Activated CD8-positive, alpha-beta memory T cell treated with anti-CD3 and anti-CD28 coated beads, Interleukin-2, amount 50 U/mL, for 4 hours (primary cell): ENCODE results near the gene ETV1.

Experiments
- DNase-seq: peaks from one replicate; pipeline ENCODE4 v3.0.0-alpha.2; 2020

The ETV1 gene

DNA sequence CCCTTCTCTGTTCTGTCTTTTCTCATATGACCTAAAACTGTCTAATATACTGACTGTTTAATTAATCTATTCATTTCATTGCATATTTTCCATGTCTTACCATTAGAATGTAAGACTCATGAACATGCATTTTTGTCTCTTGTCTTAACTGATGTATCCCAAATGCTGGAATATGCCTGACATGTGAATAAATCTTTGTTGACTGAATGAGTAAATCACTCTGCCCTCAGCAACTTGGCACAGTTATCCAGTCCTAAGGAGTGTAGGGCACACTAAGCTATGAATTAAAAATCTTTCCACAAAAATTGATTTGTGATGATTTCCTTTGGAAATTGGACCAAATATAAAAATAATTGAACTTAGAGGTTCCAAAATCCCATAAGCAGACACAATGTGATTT is 111.3 kb downstream of the ETV1 start:
- no peak for DNase-seq

DNA sequence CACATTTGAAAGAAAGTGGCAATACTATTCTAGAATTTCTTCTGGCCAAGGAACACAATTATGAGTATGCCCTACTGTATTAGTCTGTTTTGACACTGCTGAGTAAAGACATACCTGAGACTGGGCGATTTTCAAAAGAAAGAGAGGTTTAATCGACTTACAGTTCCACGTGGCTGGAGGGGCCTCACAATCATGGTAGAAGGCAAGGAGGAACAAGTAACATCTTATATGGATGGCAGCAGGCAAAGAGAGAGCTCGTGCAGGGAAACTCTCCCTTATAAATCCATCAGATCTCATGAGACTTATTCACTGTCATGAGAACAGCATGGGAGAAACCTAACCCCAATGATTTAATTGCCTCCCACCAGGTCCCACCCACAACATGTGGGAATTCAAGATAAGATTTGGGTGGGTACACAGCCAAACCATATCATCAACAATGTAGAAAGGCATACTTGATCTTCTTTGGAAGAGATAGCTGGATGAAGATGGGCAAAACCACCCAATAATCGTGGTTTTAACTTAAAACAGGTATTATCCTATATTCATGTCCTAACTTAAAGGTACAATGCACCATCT is 113.9 kb downstream of the ETV1 start:
- no peak for DNase-seq

DNA sequence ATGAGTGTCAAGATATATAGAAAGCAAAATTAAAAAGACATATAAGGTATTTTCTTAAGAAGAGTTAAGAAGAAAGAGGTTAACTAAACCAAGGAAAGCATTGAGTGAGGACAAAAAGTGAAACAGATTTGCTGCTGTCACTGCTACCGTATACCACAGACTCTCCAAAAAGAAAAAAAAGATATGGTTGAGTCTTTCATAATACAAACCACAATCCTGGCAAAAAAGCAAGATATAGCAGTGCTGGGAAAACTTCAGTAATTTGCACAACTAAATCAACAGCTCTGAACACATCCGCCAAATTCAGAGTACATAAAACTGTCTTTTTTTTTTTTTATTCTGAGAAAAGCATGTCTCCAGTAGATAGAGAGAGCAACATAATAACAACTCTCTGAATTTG is 114.7 kb downstream of the ETV1 start:
- no peak for DNase-seq

DNA sequence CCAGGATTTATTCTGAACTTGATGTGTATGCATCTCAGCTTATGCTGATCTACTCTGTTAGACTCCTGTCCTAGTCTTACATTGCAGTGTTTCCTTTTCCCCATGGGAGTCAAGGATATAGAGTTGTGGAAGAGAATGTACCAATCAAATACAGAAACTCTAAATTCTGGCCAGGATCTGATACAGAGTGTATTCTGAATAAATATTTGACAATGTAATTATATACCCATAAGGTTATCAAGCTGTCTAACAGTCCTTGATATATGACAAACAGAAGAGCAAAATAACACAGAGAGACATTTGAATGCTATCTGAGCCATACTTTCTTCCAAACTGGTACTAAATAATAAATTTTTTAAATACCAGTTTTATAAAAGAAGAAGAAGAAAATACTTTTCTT is 116.8 kb downstream of the ETV1 start:
- no peak for DNase-seq

DNA sequence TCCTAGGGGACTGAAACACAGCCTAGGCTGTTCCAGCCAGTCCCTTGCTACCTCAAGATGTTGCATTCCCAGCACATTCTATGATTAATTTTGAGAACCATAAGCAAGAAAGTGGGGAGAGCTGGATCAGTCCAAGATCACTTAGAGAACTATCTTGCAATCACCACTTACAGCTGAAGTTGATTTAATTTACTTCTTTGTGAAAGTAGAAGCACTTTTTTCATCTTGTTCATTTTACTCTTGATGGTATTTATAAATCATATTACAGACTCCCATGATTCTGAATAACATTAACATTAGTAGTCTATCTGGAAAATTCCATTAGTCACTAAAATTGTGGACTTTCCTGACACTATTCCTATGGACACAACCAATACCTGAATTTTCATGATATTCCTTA is 118.5 kb downstream of the ETV1 start:
- no peak for DNase-seq

DNA sequence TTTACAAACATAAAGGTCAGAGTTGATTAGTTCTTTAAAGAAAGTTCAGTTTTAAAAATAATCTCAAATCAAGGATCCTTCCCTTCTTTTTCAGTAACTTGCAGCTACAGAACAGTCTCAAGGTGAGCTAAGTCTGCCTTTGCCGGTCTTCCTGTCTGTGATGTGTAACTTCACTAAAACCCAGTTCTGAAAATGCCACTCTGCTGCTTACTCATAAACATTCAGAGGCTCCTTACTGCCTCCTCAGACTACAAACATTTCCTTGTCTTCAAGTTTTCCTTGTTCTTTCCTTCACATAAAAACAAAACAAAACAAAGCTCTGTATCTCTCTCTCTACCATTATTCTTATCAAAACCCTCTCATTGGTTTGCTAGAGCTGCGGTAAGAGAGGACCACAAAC is 128.7 kb downstream of the ETV1 start:
- no peak for DNase-seq

DNA sequence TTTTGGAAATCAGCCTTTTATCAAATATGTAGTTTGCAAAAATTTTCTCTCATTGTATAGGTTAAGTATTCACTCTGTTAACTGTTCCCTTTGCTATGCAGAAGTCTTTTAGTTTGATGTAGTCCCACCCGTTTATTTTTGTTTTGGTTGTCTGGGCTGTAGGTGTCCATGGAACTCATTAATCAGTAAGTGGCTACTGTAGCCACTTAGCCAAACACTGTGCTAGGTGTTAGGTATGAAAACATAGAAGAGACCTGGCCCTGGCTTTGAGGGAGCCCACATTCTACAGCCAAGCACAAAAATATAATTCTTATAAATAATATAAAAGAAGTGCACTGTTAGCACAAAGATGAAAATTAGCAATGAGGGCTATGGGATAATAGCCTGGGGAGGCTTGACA is 133.5 kb downstream of the ETV1 start:
- DNase-seq, result no peak

DNA sequence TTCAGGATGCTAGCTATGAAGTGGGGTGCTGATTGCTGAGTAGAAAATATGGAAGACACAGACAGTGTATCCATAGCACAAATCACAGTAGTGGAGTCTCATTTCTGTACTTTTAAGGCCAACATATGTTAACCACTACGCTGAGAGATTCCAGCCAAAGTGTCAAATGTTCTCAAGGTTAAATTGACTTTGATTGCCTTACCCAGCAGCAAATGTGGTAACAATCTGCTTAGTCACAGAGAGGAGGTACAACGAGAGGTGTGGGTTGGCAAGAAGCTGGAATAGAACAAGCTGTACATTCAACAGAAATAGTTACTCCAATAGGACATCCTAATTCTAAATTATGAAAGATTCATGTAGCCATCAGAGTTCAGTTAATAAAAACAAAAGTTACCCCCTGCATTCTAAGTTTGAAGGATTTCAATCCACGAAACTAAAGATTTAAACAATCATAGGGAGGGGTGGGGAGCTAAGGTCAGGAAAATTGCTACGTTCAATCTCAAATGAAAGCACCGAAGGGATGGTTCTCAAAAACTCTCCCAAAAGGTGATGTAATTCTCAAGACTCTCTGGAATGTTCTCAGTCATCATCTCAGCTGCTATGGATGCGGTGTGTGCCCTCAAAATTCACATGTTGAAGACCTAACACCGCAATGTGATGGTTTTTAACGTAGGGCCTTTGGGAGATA is 137.0 kb downstream of the ETV1 start:
- no peak for DNase-seq

DNA sequence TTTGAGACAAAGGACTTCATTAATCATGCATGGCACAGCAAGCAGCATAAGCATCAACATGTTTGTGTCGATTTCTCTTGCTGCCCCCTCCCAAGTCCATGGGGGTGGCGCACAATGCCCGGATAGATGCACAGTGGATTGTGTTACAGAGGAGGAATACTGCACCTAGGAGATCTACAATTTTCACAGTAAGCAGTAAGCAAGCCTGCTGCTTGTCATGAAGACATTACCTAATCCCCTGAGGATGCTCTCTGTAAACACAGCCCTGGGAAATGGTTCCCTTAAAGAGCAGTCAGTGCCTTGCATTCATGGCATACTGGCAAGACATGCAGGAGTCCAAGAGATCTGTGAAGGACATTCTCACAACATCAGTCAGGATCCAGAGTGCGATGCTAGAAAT is 137.7 kb downstream of the ETV1 start:
- no peak for DNase-seq

DNA sequence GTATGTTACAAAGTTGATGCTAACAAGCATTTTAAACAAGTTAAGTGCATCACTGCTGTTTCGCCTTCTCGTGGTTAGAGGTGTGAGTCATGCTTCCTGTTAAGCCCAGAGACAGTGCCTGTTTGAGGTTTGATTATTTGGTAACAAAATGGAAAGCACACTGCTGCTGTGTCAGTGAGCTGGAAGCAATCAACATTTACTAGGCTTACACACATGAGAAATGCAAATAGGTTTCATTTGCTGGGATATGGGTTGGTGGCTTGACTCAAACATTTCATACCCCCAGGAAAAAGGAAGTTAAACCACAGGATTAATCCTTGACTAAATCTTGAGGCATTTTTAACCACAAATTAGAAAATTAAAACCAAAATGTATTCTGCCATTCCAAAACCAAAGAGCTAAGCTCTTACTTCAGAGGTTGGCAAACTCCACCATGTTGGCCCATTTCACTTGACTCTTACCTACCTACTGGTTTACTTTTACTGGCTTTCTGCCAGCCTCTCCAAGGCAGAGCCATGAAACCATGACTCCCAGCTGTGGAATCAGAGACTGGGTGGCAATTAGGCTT is 139.2 kb downstream of the ETV1 start:
- peak; percentile 49 for DNase-seq

DNA sequence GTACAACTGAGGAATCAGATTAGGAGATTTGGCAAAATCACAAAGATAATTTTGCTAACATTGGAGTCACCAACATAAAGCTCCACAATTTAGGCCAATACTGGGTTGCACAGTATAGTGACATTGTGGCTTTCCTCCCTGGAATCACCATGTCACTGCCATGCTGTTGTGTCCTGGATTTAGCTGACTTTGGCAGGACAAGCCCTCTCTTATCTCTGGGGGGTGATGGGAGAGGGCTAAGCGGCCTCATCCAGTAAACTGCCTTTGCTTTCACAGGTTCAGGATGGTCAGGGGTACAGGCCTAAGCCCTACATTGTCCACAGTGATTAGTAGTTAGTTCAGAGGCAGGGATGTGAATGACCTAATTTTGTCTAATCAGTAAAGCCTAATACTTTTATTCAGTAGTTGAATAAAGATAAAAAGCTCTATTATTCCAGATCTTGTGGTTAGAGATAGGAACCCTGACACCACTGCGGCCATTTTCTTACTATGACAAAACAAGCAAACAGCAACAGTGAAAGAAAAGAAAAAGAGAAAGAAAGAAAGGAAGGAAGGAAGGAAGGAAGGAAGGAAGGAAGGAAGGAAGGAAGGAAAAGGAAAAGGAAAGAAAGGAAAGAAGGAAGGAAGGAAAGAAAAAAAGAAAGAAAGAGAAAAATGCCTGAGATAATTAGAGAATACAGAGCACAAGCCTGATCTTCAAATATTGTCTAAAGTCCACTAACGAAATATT is 140.1 kb downstream of the ETV1 start:
- no peak for DNase-seq

DNA sequence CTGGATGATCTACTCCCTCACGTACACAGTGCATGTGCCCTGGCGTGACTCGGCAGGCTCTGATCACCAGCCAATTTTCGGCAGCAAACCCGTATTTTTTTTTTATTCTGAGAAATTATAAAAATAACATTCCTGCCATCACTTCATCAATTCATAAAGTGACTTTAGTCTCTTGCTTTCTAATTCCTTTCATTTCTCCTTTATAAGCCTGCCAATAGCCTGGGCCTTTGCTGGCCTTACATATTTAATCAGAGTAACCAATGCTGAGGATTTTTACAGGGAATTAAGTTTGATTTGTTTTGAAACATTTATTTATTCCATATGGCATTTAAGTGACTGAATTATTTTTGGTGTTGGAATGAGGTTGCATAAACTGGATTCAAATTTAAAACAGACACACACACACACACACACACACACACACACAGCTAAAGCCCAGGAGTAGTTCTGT is 140.8 kb downstream of the ETV1 start:
- no peak for DNase-seq

DNA sequence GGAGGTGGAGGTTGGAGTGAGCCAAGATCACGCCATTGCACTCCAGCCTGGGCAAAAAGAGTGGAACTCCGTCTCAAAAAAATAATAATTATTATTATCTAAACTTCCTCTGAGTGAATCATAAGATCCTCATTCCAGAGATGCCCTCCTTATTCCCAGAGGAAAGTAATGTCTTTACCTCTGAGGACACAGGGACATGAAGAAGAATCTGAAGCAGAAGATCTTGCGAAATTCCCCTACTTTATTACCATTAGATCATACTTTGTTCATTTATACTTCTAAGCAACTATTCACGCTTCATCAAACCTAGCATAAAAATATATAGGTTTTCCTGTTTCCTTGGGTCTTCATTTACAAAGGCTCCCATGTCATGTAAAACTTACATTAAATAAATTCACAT is 143.1 kb downstream of the ETV1 start:
- no peak for DNase-seq

DNA sequence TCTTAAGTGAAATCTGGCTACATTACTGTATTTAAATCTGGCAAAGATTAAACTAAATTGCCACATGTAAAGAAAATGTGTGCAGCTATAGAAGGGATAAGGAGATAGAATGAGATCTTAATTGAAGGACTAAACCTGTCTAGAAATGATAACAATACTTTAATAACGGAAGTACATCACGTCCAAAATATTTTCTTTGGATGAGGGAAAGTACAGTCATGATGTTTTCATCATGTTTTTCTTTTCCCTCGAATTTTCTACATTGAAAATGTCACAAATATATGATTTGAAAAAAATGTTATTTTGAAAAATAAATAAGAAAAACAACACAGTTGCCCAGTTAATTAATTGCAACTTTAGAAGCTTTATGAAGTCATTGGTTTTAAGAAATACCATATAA is 143.9 kb downstream of the ETV1 start:
- DNase-seq, result no peak

DNA sequence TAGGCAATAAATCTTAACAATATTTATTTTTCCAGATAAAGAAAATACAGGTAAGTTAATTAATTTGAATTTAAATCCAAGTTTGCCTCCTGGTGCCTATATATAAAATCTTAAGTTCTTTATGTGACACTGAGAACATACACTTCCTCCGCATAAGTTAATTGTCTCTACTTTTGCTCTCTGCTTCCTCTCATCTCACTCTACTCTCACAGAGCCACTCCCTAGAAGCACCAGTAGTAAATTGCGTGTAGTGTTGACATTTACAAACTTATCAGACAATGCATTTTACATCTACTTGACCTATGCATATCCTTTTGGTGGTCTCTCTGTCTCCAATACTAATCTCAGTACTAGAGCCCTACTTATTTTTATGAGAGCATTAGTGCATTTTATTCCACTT is 144.5 kb downstream of the ETV1 start:
- DNase-seq, result no peak

DNA sequence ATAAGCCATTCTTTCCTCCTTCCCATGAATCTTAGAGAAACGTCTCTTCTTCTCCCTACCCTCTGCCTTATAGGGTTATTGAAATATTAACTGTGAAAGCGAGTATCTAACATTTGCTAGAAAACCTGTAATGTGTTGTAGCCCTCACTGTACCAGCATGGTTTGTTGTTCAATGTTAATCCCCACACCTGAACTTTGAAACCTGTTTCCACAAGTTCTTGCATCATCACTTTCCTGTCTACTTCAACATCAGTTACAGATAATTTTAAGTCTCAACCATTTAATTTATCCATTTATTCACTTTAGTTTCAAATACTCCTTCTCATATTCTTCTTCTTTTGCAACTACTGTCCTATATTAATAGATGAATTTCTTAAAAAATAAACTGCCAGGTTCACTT is 148.2 kb downstream of the ETV1 start:
- no peak for DNase-seq
